ENCODE results near the gene SESN1. TPM values are rescaled to one million over a fixed set of nuclear protein-coding genes. Genes with fewer than 3 reads are reported as not detected.

The SESN1 gene
- total RNA-seq, 1 experiment from 2014 or later = 11.0 TPM

DNA sequence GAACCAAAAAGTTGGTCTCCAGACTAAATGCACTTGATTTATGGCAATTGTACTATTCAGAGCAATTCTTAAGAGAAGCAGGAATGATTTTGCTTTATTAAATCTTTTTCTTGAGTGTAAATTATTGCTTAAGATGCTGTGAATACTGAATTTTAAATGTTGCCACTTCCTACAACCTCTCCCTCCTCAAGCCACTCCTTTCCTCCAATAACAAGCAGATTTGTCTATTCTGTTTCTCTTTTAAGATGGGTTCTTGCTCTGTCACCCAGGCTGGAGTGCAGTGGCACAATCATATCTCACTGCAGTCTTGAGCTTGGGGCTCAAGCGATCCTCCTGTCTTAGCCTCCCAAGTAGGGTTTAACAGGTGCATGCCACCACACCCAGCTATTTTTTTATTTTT is 65.3 kb downstream of the SESN1 start:
- DNase-seq (ENCODE audit: low spot score) = no peak

DNA sequence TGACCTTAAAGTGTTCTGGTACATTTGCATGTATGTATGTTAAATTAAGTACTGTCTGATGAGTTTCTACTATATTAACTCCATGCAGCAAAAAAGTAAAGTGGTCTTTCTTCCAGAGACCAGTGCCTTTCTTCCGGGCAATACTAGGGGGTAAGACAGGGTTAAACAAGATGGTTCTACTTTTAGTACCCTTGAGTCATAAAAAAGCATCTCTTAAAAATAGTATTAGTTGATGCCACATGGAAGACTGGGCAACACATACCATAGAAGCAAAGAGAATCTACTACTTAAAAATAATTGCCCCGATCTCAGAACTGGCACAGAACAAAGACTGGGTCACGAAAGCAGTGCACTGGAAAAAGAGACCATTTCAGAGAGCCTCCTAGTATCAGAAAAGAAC is 66.2 kb downstream of the SESN1 start:
- no peak for DNase-seq (ENCODE audit: low spot score)

DNA sequence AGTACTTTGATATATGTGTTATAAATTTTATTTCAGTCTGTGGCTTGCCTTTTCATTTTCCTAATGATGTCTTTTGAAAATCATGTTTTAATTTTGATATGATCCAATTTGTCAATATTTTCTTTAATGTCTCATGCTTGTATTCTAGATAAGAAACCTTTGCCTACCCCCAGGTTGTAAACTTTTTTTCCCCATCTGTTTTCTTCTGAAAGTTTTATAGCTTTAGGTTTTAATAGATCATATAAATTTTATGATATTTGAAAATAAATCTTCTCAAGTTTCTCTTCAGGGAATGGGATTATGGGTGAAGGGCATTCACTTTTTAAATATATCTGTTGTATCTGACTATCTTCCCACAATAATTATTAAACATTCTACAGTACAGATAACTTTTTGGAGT is 66.7 kb downstream of the SESN1 start:
- no peak for DNase-seq (ENCODE audit: low spot score)

DNA sequence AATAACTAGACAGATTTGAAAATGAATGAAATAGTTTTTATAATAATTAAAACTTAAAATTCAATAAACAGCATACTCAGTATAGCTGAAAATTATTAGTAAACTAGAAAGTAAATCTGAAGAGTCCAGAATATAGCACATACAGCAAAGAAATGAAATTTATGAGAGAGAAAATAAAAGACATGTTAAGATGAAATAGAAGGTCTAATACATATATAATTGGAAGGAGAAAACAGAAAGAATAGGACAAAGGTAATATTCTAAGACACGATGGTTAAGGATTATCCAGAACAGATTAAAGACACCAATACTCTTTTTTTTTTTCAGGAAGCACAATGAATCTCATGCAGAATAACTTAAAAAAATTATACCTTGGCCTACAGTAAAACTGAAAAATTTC is 69.0 kb downstream of the SESN1 start:
- DNase-seq (ENCODE audit: low spot score) = no peak

DNA sequence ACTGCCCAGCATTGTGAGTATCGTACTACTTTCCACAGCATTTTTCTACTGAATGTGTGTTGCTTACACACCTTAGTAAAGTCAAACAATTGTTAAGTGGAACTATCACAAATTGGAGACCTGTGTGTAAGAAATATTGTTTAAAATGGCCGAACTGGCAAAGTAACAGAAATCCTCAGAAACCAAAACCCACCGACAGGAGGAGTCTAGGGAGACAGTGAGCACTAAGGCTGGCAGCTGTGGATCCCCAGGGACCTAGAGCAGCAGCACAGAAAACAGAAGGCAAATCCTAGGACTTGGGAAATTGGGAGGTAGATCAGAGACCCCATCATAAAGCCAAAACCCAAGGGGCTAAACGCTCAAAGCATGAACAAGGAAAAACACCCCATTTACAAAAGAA is 69.9 kb downstream of the SESN1 start:
- DNase-seq (ENCODE audit: low spot score) = no peak

DNA sequence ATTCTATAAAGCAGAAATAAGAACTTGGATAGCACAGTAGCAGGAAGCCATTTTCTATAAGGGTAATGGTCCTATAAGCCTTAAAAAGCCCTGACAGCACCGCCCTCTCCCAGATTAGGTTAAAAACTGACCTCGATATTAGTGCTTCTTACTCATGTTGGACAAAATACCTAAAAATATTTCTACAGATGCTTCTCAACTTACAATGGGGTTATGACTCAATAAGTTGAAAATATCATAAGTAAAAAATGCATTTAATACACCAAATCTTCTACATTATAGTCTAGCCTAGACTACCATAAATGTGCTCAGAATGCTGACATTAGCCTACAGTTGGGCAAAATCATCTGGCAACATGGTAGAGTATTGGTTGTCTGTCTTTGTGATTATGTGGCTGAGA is 70.3 kb downstream of the SESN1 start:
- DNase-seq (ENCODE audit: low spot score) = no peak

DNA sequence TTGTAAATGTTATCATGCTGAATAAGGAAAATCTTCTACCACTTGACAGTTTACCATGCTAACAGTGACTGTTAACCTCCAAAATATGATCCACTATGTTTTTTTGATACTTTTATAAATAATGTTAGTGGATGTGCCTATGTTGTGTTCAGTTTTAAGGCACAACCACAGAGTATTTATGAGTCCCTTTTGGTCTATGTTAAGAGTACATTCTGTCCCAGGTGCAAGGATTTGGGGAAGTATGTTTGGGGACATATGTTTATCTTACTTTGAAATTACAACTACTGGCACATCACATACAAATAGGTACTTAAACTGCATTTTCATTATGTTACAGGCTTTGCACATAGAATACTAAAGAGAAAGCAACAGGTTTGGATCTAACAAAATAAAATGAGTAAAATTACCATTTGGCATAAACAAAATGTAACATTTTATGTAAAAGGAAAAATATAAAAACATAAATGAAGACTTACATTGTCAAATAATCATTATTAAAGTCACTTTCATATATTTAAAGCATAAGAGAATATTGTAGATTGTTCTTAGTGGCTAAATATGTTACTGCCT is 71.2 kb downstream of the SESN1 start:
- DNase-seq (ENCODE audit: low spot score) = no peak

DNA sequence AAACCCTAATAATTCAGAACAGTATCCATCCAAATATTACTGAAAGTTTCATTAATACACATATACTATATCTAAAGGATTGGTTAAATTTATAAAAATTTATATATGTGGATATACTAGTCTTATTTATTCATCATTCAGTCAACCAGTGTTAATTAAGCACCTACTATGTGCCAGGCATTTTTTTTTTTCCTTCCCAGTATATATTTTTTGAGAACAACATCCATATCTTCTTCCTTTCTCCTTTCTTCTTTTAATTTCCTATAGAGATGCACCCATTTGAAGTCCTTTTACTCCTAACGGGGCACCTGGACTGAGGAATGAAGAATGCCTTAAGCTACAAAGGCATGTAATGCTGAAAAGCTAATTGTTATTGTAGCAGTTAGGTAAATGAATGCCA is 72.8 kb downstream of the SESN1 start:
- DNase-seq (ENCODE audit: low spot score) = no peak

DNA sequence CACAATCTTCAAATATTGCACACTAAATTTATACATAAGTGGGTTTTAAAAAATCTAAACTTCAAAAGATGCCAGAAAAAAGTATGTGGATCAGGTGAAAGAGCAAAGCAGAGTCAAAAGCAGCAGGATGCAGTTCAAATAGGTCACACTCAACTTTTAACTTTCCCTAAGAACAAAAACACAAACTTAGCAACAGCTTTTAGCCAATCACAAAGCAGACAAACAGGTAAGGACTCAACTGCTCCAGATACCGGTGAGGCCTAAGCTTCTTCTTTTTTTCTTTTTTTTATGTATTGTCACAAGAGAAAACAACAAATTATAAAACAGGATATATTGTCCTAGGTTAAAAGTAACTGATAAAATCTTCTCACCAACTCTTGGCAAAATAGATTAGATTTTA is 74.7 kb downstream of the SESN1 start:
- no peak for DNase-seq (ENCODE audit: low spot score)

DNA sequence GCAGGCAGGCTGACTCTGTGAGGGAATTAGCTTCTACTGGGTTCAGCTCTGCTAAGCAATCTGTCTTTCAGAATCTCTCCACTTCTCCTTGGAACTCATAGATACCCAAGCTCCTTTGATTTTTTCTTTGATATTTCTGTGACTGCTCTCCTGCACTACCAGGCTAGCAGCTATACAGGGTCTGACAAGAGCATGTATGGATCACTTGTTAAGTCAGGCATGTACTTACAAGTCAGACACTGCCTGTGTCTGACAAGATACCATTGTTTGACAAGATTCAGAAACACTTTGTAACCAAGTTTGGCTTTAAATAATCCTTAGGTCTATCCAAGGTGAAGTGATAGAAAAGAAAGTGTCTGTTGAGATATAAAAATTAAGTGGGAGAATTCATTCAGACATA is 79.5 kb downstream of the SESN1 start:
- no peak for DNase-seq (ENCODE audit: low spot score)

DNA sequence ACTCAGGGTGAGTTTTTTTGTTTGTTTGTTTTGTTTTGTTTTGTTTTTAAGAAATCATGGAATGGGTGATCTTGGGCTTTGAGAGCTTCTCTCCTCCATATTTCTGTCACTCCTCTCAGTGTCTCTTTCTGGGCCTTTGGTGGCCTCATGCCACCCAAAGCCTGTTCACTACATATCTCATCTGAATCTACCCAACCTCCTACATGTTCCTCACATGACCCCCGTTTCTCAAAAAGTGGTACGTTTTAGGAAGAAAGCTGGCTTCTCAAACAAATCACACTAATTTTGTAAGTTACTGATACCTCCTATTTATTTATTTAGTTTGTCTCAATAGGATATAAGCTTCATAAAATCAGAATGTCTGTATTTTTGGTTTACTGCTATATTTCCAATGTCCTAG is 80.0 kb downstream of the SESN1 start:
- DNase-seq (ENCODE audit: low spot score) = no peak

DNA sequence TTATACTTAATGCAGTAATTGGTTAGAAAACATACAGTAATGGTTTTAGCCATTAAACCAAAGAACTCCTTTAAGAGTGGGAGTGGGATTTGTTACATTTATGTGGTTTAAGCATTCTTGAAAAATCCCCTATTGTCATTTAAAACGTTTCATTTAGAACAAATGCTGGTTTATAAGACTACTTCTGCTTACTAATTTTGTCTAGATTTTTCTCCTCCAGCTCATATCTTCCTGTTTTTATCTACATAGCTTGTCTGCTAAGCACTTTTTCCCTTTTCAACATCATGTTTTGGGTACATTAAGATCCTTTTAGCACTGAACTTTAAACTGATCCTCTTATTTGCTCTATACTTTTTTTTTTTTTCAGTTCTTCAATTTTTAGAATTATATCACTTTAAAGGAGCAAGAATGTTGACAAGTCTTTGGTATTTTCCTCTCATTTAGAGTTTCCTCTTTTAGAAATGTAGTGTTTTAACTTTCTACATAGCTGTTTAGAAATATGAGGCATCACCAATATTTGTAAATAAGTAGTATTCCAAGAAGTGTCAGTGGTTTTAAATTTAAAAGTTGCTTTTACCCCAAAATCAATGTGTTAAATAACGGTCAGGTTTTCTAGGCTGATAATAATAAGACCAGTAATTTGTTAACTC is 80.9 kb downstream of the SESN1 start:
- DNase-seq (ENCODE audit: low spot score) = no peak

DNA sequence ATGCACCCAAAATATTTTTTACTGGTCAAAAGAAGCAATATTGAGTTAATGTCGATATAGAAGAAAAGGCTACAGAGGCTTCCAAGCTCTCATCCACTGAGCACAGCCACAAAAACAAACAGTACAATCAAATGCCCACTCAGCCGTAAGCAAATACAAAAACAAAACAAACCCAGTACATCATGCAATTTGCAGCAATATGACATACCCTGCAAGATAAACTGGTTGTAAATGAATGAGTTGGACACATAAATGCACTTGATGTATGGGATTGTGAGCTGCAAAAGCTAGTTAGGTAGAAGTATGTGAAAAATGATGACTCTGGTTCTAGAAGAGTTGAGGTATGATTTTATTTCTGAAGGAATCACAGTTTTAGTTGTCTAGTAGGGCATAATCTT is 83.9 kb downstream of the SESN1 start:
- DNase-seq (ENCODE audit: low spot score) = no peak

DNA sequence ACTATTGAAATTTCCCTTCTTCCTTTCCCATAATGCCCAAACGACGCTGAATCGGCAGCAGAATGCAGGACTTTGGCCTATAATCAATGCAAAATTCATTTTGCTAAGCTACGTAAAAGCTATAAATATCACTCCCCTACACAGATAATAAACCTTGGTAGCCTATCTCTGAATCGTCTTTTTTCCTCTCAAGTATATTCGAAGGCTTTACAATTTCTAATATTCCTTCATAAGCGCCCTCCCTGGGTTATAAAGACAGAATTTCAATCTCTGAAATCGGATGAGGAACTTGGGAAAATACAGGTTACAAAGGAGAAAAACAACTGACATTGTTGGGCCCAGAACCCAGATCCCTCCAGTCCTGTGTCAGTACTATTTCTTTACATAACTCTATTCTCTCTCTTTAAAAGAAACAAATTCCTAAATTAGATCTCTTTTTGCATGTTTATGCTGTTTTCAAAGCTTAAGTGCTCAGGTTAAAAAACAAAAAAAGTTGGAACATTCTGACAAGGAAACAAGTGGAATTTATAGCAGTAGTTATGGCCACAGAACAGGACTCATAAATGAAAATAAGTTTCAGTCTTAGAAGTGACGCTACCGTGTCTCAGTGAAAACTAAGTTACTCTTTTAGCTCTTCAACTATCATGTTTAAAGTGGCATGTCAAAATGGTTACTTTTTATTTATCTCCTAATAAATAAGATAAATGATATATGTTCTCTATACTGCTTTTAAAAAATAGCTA is 84.5 kb downstream of the SESN1 start:
- no peak for DNase-seq (ENCODE audit: low spot score)

DNA sequence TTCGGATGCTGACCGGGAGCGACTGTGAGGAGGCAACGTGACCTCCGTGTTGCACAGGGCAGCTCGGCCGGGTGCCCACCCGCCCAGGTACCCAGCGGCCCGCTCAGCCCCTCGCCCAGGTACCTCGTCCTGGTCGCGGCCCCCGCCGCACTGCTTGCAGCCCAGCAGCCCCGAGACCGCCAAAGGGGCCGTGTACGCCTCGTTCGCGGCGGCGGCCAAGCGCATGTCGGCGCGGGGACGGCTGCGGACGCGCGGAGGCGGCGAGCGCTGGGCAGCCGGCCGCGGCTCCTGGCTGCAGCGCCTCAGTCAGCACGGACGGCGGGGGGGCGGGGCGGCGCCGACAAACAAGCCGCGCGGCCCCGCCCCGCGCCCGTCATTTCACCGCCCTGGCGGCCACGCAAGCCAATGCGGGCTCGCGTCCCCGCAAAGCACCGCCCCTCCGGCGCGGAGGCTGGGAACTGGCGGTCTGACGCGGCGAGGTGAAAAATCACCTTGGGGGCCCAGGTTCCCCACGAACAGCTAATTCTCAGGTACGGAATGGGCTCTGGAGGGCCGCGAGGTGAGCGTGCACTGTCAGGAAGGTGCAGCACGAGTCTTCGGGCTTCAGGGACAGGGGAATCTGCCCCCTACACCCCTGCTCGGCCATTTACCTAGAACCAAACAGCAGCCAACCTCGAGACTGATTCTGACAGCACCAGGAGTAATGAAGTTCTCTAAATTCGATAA is 85.2 kb downstream of the SESN1 start:
- peak; percentile 57 for DNase-seq (ENCODE audit: low spot score)

DNA sequence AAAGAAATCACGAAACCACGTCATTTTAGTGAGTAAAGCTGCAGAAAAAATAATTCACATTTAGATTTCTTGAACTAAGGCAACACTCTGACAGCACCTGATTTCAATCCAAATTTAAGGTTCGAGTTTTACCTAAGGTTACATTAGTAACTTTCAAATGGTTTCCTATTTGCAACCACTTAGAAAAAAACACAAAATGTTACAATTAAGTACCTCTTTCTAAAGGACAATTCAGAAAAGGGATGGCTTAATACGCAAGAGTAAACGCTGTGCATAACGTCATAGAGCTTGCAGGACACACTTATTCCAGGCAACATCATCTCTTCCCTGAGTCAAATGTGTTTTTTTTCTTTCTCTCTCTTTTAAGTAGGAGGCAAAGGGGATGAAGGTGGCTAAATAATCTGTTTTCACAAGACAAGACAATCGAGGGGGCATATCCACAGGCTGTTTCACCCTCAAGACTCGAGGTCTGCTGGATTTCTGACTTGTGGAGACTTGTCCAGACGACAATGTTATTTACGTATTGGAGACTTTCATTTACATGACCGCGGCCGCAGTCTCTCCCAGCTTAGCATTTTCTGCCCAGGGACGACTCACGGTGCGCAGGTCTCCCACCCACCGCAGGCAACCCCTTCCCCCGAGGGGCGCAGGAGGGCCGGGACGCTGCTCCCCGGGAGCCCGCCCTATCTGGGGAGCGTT is 86.0 kb downstream of the SESN1 start:
- peak; percentile 13 for DNase-seq (ENCODE audit: low spot score)

DNA sequence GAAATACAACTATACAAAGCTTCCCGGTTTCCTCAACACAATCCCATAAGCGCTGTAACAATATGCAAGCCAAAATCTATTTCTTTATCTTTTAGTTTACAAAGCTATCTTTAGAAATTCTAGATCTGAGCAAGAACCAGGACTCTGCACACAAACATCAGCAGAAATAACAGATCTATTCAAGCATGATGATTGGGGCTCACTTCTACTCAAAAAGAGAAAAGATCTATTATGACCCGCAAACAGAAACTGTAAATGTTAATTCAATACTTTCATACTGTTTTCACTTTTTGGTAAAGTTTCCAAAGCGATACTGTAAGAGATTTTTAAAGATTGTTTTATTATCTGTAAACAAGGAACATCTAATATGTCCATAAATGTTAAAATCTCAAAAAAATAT is 86.6 kb downstream of the SESN1 start:
- DNase-seq (ENCODE audit: low spot score) = no peak

DNA sequence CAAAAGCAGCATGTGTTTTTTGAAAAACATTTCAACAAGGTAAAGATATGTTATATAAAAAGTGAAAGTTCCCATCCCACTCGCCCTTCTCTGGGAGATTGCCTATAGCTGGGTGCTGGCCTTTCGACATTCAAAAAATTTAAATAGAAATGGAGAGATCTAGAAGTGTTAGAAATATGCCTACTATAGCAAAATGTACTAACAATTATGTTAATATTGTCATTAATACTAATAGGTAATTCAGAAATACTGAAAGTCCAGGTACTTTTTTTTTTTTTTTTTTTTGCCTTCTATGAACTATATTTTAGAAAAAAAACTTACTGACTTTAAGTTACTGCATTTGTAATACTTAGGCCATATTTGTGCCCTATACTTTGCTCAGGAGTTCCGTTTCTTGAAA is 87.1 kb downstream of the SESN1 start:
- DNase-seq (ENCODE audit: low spot score) = no peak

DNA sequence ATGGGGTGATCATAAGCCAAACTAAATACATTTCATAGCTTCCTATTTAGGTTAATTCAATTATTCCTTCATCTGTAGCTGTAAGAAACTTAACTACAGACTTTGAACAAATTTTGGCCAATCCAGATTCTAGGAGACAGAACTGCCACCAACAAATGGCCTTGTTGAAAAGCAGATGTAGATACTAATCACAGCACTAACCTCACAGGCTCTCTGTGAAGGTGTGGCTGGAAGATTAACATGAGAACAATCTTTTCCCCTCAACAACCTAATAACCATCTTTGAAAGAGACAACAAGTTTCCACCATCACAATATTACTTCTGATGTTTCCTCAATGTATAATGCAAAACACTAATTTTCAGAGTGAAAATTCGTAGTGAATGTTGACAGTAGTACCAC is 87.8 kb downstream of the SESN1 start:
- no peak for DNase-seq (ENCODE audit: low spot score)

DNA sequence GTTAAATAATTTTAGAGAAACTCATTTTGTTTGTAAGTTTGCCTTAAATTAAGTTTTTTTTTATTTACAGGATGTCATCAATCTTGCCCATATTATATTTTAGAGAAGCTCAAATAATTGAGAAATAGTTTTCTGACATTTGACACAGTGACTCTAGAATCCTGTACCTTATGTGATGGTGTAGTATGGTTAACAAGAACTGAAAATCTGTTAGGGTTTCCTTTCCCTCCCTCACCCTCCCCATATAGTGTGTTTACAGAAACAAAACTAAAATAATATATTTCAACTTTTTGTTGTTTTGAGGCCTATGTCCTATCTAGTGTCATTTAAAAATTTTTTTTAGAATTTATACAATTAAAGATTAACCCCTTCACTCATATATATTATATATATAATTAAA is 91.8 kb downstream of the SESN1 start:
- no peak for DNase-seq (ENCODE audit: low spot score)

DNA sequence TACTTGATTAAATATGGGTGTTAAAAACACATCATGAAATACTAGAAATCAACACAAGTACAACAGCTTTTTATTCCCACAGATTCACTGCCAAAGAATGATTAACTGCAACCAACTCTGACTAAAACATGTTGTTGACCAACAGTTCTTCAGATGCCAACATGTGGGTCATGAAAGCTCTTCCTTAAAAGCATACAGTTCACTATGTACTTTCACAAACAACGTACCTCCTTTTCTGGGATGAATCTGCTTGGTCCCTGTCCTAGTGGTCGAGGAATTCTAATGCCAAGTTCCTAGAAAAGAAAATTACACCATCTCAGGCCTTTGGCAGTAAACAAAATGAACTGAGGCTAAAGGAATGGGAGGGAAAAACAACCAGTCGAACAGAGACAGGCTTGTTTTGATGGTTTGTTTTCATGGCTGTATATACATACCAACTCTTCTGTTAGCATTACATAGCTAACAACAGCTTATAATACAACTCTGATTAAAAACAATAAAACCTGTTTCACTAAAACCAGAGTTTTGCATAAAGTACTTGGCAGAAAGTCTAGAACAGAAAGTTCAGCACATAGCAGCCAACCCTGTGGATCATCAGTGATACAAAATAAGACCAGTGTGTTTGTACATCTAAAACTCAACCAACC is 92.5 kb downstream of the SESN1 start:
- no peak for DNase-seq (ENCODE audit: low spot score)
